ENCODE results near the gene STK11. TPM values are rescaled to one million over a fixed set of nuclear protein-coding genes. Genes with fewer than 3 reads are reported as not detected.

STK11 gene
- total and polyA plus RNA-seq, 2 experiments from 2014 or later, result 19.4 to 96.5 TPM

- Histone ChIP-seq H3K27ac (ENCODE audit: low read depth) (peak overlapping the region; percentile 50; the same call in 1 of the 2 replicates), H4K20me1 (replicated peaks; ENCODE audit: insufficient read depth) (peaks cover 7% of the 10 kb centered on the region; the same call in 1 of the 2 replicates)
These were observed 37.6 kb upstream of the STK11 start for GRCh38 chr19:1167687-1168571.

GRCh38 chr19:1168572-1169410 lies 36.8 kb upstream of the STK11 start:
- H4K20me1 ChIP-seq (replicated peaks; ENCODE audit: insufficient read depth), result peaks cover 5% of the 10 kb centered on the region; the same call in 1 of the 2 replicates
- peak overlapping the region; percentile 93 for H3K27ac Mint-ChIP-seq
- no peak overlapping the region for H3K4me3 Mint-ChIP-seq
- H3K27me3 Mint-ChIP-seq (ENCODE audit: insufficient read depth, low read depth, poor library complexity), result peaks cover 22% of the 10 kb centered on the region
- H3K4me1 ChIP-seq (ENCODE audit: insufficient read depth), result no peaks in the 10 kb centered on the region
- peaks cover 25% of the 10 kb centered on the region for H3K4me1 Mint-ChIP-seq
- ATAC-seq (peak; percentile 10), DNase-seq (ENCODE audit: low spot score) (no peak)
- H3K9me3 Mint-ChIP-seq, result no peaks in the 10 kb centered on the region; the same call in 2 of the 3 replicates
- H3K27ac ChIP-seq (ENCODE audit: low read depth), result peak overlapping the region; percentile 50; the same call in 1 of the 2 replicates
- H3K36me3 Mint-ChIP-seq (ENCODE audit: low read depth), result peaks cover 8% of the 10 kb centered on the region; the same call in 2 of the 3 replicates
- no peak for TF ChIP-seq EZH2phosphoT487 (IDR thresholded peaks at IDR 0.05; ENCODE audit: unreplicated experiment)
- H3K4me2 ChIP-seq, result no peak overlapping the region
- H3K79me2 ChIP-seq (replicated peaks; ENCODE audit: insufficient read depth), result peaks cover 63% of the 10 kb centered on the region
- no peak overlapping the region for H3K4me3 ChIP-seq
- peaks cover 23% of the 10 kb centered on the region; the same call in 1 of the 2 replicates for H3F3A ChIP-seq (replicated peaks; ENCODE audit: low read depth)
- no peaks in the 10 kb centered on the region for H3K27me3 ChIP-seq (ENCODE audit: insufficient read depth)
- H2AFZ ChIP-seq, result no peak overlapping the region
- H3K36me3 ChIP-seq (ENCODE audit: insufficient read depth), result no peaks in the 10 kb centered on the region
- no peaks in the 10 kb centered on the region for H3K9me2 ChIP-seq (ENCODE audit: insufficient read depth)

More at GRCh38 chr19:1167687-1168571, 37.6 kb upstream of the STK11 start:
- Mint-ChIP-seq H3K36me3 (ENCODE audit: low read depth) (peaks cover 8% of the 10 kb centered on the region; the same call in 2 of the 3 replicates), H3K9me3 (no peaks in the 10 kb centered on the region; the same call in 2 of the 3 replicates), H3K27me3 (ENCODE audit: insufficient read depth, low read depth, poor library complexity) (peaks cover 16% of the 10 kb centered on the region), H3K4me3 (no peak overlapping the region), H3K4me1 (peaks cover 27% of the 10 kb centered on the region), H3K27ac (no peak overlapping the region)
- Histone ChIP-seq H3K4me1 (ENCODE audit: insufficient read depth) (no peaks in the 10 kb centered on the region), H3K79me2 (replicated peaks; ENCODE audit: insufficient read depth) (peaks cover 56% of the 10 kb centered on the region), H3K4me3 (no peak overlapping the region), H3K36me3 (ENCODE audit: insufficient read depth) (no peaks in the 10 kb centered on the region), H2AFZ (no peak overlapping the region), H3K9me2 (ENCODE audit: insufficient read depth) (no peaks in the 10 kb centered on the region), H3K4me2 (no peak overlapping the region), H3F3A (replicated peaks; ENCODE audit: low read depth) (peaks cover 19% of the 10 kb centered on the region; the same call in 1 of the 2 replicates), H3K27me3 (ENCODE audit: insufficient read depth) (no peaks in the 10 kb centered on the region)
- TF ChIP-seq ZNF114 (CRISPR knock-in tag; IDR thresholded peaks at IDR 0.05) (no peak), REST (IDR thresholded peaks at IDR 0.05; ENCODE audit: unreplicated experiment) (no peak), STAT1 (IDR thresholded peaks at IDR 0.05; ENCODE audit: unreplicated experiment) (no peak), EZH2phosphoT487 (IDR thresholded peaks at IDR 0.05; ENCODE audit: unreplicated experiment) (no peak), POLR2AphosphoS5 (IDR thresholded peaks at IDR 0.05; ENCODE audit: low read depth) (no peak)
- ATAC-seq (no peak), DNase-seq (ENCODE audit: low spot score) (no peak)

Measured in GM23338 (cell line).